Breast epithelium (tissue), 4 donors: ENCODE results near the gene PCNX1. TPM values are rescaled to one million over a fixed set of nuclear protein-coding genes. Genes with fewer than 3 reads are reported as not detected.

Experiments used
- DNase-seq, 2 donors: peaks; one replicate each; pipeline ENCODE4 v3.0.0-alpha.2; 2019; ENCODE audit warnings: low spot score in 2 of 2
- H3K27ac ChIP-seq, 2 donors: fragments of 200-600 bp; sonication (generic) in 1 of 2; one replicate each; pipeline ENCODE4 v1.5.1; 2016 to 2019; ENCODE audit warnings: mild to moderate bottlenecking in 1 of 2
- H3K27me3 ChIP-seq, 2 donors: fragments of 200-600 bp; sonication (generic) in 1 of 2; one replicate each; pipeline versions ENCODE4 v1.5.1 to v1.6.0; 2017 to 2019; ENCODE audit warnings: control low read depth in 1 of 2, mild to moderate bottlenecking in 1 of 2
- H3K36me3 ChIP-seq: fragments of 200-600 bp; one replicate; pipeline ENCODE4 v1.5.1; 2019
- H3K4me1 ChIP-seq, 2 donors: fragments of 200-600 bp; sonication (generic); one replicate each; pipeline ENCODE4 v1.5.1; 2016 to 2019; ENCODE audit warnings: control low read depth in 1 of 2
- H3K4me3 ChIP-seq, 3 donors: fragments of 200-600 bp; sonication (generic); 1 replicate in 2 of 3; 2 replicates in 1 of 3; pipeline ENCODE4 v1.5.1; 2016 to 2019; ENCODE audit warnings: mild to moderate bottlenecking in 3 of 3, moderate library complexity in 2 of 3
- H3K9me3 ChIP-seq, 2 donors: fragments of 200-600 bp; sonication (generic) in 1 of 2; one replicate each; pipeline ENCODE4 v1.5.1; 2016 to 2019; ENCODE audit warnings: control low read depth in 1 of 2
- POLR2A ChIP-seq: fragments of 450-650 bp; IDR thresholded peaks from one replicate; pipeline ENCODE4 v1.6.1; 2016; ENCODE audit warnings: antibody characterized with exemption, mild to moderate bottlenecking, moderate library complexity
- POLR2AphosphoS5 ChIP-seq, 3 donors: sonication (generic); formaldehyde crosslinking; IDR thresholded peaks; one replicate each; pipeline ENCODE4 v1.6.1; 2017; ENCODE audit warnings: antibody characterized with exemption in 3 of 3
- intact Hi-C: fragments of 100-400 bp; cut with DNase I; formaldehyde crosslinking; loops from one replicate; pipeline ENCODE4 v1.15.1; 2023; ENCODE audit warnings: low total_unique reads
- total RNA-seq, 3 donors: library from RNA; depleted of rRNA; stranded (reverse); fragments of >200 nt; gene quantifications; one replicate each; pipeline ENCODE4 v1.1.0, GENCODE V29; 2016
- TF ChIP-seq, protein P1 (sequence below), 3 donors: fragments of 450-650 bp; IDR thresholded peaks; one replicate each; pipeline ENCODE4 v1.5.1; 2016 to 2017; ENCODE audit warnings: antibody characterized with exemption in 3 of 3, mild to moderate bottlenecking in 3 of 3, moderate library complexity in 3 of 3

PCNX1 gene
- total RNA-seq, 3 donors from 2014 or later: 61.8 to 105 (median 92.5) TPM

DNA sequence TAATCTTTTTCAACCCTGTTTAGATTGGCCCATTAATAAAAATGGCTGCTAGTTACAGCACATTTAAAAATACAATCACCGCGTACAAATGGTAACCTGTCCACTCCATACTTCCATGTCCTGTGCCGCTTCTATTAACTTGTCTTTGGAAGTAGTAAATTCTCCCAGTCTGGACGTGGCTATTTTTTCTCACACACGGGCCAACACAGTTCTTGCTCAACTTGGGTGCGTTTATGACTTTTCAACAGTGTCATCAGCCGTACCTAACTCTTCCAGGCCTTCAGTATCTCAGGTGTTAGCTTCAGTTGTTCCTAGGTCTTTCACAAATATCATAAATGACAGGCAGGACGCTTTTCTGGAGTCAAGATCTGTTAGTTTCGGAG lies 475 bp upstream of the PCNX1 start:
- H3K36me3 ChIP-seq: no peaks in the 10 kb centered on the region
- no peaks in the 10 kb centered on the region for H3K27me3 ChIP-seq
- no peaks in the 10 kb centered on the region for H3K9me3 ChIP-seq
- intact Hi-C loops: no loop called here
- TF ChIP-seq POLR2AphosphoS5 (IDR thresholded peaks at IDR 0.05) (no peak), POLR2A (no peak)
- TF ChIP-seq, protein P1, sequence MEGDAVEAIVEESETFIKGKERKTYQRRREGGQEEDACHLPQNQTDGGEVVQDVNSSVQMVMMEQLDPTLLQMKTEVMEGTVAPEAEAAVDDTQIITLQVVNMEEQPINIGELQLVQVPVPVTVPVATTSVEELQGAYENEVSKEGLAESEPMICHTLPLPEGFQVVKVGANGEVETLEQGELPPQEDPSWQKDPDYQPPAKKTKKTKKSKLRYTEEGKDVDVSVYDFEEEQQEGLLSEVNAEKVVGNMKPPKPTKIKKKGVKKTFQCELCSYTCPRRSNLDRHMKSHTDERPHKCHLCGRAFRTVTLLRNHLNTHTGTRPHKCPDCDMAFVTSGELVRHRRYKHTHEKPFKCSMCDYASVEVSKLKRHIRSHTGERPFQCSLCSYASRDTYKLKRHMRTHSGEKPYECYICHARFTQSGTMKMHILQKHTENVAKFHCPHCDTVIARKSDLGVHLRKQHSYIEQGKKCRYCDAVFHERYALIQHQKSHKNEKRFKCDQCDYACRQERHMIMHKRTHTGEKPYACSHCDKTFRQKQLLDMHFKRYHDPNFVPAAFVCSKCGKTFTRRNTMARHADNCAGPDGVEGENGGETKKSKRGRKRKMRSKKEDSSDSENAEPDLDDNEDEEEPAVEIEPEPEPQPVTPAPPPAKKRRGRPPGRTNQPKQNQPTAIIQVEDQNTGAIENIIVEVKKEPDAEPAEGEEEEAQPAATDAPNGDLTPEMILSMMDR (IDR thresholded peaks at IDR 0.05): no peak
- no peak for DNase-seq
- H3K4me1 ChIP-seq: peaks cover 0 to 6% of the 10 kb centered on the region in 2 donors
- peak overlapping the region; percentile 97 to 99 for H3K27ac ChIP-seq
- H3K4me3 ChIP-seq: peak overlapping the region; percentile 95 to 97 (median 96)

DNA sequence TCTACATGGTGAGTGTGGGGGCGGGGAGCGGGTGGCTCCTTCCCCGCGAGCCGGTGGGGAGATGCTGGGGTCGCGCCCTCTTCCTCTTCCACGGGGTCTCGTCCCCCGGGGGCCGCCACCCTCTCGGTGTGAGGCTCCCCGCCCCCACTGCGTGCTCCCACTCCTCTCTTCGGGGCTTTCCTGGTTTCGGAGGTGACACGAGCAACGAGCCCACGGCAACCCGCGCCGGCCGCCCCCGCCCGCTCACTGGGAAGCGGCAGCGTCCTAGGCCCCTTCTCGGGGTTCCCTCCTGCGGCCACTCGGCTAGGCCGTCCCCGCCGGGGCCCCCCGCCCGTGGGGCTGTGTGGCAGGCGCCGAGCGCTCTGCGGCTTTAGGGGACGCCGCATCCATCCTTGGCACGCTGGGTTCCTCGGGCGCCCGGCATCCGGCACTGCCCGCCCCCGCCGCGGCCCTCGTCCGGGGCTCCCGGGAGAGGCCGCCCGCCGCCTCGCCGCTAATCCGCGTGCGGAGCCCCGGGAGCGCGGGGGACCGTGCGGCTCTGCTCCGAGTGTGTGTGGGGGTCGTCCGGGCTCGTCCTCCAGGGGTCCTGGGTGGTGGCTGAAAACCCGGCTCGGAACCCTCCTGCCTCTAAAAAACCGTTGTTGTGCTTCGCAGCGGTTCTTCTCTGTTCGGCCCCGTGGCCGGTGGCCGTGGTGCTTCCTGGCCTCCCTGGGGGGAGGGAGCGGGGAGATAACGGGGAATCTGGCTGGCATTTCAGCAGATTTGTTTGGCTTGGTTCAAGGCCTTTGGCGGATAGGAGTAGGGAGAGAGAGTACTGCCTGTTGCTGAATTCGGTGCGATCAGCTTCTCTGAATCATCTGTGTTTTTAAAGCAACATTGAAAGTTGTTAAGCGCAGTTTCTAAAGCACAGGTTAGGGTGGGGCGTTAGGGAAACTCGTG lies 1.0 kb downstream of the PCNX1 start:
- peak overlapping the region; percentile 97 to 99 for H3K27ac ChIP-seq
- H3K4me1 ChIP-seq: peaks cover 0 to 6% of the 10 kb centered on the region in 2 donors
- H3K36me3 ChIP-seq: no peaks in the 10 kb centered on the region
- peak in 1 of 2 donors; percentile 38 for DNase-seq
- H3K4me3 ChIP-seq: peak overlapping the region; percentile 95 to 97 (median 96)
- H3K27me3 ChIP-seq: no peaks in the 10 kb centered on the region
- TF ChIP-seq POLR2A: no peak
- TF ChIP-seq POLR2AphosphoS5 (IDR thresholded peaks at IDR 0.05): peak in 1 of 3 donors; percentile 47
- intact Hi-C loops: no loop called here
- H3K9me3 ChIP-seq: no peaks in the 10 kb centered on the region

DNA sequence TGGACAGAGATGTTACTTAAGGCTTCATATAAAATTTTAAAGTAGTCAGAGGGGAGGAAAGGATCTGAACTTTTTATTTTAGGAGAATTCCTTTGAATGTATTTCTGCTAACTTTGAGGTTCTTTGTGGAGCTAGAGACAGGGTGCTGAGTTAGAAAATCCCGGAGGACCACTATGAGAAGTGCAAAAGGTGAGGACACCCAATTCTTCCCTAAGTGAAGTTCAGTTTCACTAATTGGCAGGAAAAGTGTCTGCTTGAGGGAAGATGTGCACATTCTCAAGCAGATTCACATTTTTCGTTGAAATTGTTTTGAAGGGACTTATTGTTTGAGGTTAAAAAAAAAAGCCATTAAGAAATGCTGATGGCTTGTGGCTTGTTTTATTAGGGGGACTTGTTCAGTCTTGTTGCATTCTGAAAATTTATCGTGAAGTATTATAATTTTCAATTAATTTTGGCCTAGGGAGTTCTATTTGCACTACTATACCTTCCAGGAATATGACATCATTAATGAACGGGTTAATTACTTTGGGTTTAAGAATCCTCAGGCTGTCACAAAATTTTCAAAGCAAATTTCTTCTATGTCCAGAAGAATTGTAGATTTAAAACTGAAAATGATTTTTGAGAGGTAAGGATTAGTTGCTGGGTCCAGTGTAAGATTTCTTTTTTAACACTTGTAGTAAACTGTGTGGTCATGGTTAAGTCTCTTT lies 1.8 kb downstream of the PCNX1 start:
- intact Hi-C loops: no loop called here
- Histone ChIP-seq H3K27ac (peak overlapping the region; percentile 97 to 99), H3K27me3 (no peaks in the 10 kb centered on the region), H3K4me3 (peak overlapping the region; percentile 95 to 97 (median 96)), H3K9me3 (no peaks in the 10 kb centered on the region), H3K36me3 (no peaks in the 10 kb centered on the region), H3K4me1 (peaks cover 0 to 6% of the 10 kb centered on the region in 2 donors)
- no peak for TF ChIP-seq POLR2AphosphoS5 (IDR thresholded peaks at IDR 0.05)
- TF ChIP-seq, protein P1 (IDR thresholded peaks at IDR 0.05): no peak
- no peak for TF ChIP-seq POLR2A
- DNase-seq: no peak

DNA sequence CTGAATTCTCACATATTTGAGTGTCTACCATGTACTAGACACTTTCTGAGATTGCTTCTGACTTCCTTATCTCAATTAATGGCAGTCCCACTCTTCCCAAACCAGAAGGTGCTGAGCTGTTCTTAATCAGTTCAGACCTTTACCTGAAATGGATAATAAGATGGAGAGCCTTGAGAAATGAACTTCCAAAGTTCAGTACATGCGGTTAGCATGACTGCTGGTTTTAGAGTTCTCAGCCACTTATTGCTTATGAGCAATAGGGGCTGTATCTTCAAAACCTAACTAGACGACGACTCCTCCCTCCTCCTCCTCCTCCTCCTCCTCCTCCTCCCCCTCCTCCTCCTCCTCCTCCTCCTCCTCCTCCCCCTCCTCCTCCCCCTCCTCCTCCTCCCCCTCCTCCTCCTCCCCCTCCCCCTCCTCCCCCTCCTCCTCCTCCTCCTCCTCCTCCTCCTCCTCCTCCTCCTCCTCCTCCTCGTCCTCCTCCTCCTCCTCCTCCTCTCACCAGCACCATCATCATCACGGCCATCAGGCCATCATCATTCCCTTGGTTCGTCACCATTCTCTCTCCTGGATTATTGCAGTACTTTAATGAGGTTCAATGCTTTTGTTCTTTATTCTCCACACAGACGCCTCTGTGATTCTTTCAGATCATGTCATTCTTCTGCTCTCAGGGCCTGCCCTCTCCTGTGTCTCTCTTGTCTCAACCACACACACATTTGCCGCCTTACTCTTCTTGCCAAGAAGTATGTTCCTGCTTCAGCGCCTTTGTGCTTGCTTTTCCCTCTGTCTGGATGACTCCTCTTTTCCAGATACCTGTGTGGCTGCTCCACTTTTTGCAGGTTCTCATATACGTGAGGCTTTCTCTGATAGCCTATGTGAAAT lies 2.7 kb downstream of the PCNX1 start:
- no peak for DNase-seq
- H3K36me3 ChIP-seq: no peaks in the 10 kb centered on the region
- peak overlapping the region in 2 of 3 donors; percentile 95 to 97 for H3K4me3 ChIP-seq
- H3K27me3 ChIP-seq: no peaks in the 10 kb centered on the region
- intact Hi-C loops: no loop called here
- no peaks in the 10 kb centered on the region for H3K9me3 ChIP-seq
- peaks cover 0 to 6% of the 10 kb centered on the region in 2 donors for H3K4me1 ChIP-seq
- TF ChIP-seq POLR2AphosphoS5 (IDR thresholded peaks at IDR 0.05): no peak
- TF ChIP-seq, protein P1 (IDR thresholded peaks at IDR 0.05): no peak
- no peak for TF ChIP-seq POLR2A
- peak overlapping the region; percentile 62 to 97 for H3K27ac ChIP-seq

DNA sequence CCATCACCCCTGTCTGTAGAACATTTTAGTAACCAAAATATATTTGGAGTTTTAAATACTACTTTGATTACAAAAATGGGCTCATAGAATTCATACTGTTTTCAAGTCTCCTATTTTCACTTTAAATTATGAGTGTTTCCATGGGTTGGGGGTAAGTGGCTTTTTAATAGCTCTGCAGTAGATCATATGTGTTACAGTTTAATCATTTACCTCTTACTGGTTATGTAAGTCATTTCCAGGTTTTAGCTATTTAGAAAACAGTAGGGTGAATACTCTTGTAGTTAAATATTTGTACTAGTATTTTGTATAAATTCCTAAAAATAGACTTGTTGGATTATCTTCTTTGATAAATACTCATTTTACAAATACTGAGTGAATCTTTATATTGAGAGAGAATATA lies 8.2 kb downstream of the PCNX1 start:
- Histone ChIP-seq H3K27ac (no peak overlapping the region), H3K27me3 (no peaks in the 10 kb centered on the region), H3K9me3 (no peaks in the 10 kb centered on the region), H3K4me3 (no peak overlapping the region), H3K4me1 (peaks cover 0 to 7% of the 10 kb centered on the region in 2 donors), H3K36me3 (no peaks in the 10 kb centered on the region)
- TF ChIP-seq, protein P1 (IDR thresholded peaks at IDR 0.05): no peak
- TF ChIP-seq POLR2A (no peak), POLR2AphosphoS5 (IDR thresholded peaks at IDR 0.05) (no peak)
- intact Hi-C loops: no loop called here
- no peak for DNase-seq
